Measurements from ENCODE around the gene CALCOCO1.

- TF ChIP-seq CTCF (IDR thresholded peaks at IDR 0.05) (no peak), POLR2A (IDR thresholded peaks at IDR 0.05) (no peak)
Measured at GRCh38 chr12:53776872-53777271, 49.6 kb upstream of the CALCOCO1 start.
